Keratinocyte (primary cell): Measurements from ENCODE around the gene TNIK.

Experiments
- CTCF ChIP-seq, 3 experiments: IDR thresholded peaks in 1 of 3; conservative IDR thresholded peaks in 1 of 3; optimal IDR thresholded peaks in 1 of 3; 2 replicates in 2 of 3; 3 replicates in 1 of 3; pipeline versions ENCODE3 to v1.5.1; 2011; ENCODE audit warnings: low read length in 3 of 3, mild to moderate bottlenecking in 3 of 3, moderate library complexity in 2 of 3, control low read depth in 1 of 3, inconsistent platforms in 1 of 3; ENCODE audit not compliant: insufficient read depth in 2 of 3; ENCODE audit errors: extremely low read depth in 1 of 3
- EZH2 ChIP-seq: IDR thresholded peaks from one replicate; pipeline ENCODE4 v1.6.1; 2012; ENCODE audit warnings: inconsistent platforms, mild to moderate bottlenecking, low read length, moderate library complexity

- no peak for TF ChIP-seq CTCF (optimal IDR thresholded peaks at IDR 0.05 in 1 of 3, IDR thresholded peaks at IDR 0.05 in 1 of 3, conservative IDR thresholded peaks at IDR 0.05 in 1 of 3; ENCODE audit: extremely low read depth in 1 of 3, insufficient read depth in 2 of 3, low read length in 3 of 3)
- TF ChIP-seq EZH2, result no peak
These were observed 28.3 kb upstream of the TNIK start for GRCh38 chr3:171488479-171488878.
